ENCODE results near the gene SEMA6A. TPM values are rescaled to one million over a fixed set of nuclear protein-coding genes. Genes with fewer than 3 reads are reported as not detected.

The SEMA6A gene
- total RNA-seq, 1 donor from 2014 or later = 0.23 TPM

- H3K4me1 Mint-ChIP-seq (ENCODE audit: low read depth) = no peaks in the 10 kb centered on the region
- H3K27ac Mint-ChIP-seq = no peak overlapping the region
- intact Hi-C loops (cut with micrococcal nuclease) = no loop called here
- no peaks in the 10 kb centered on the region for H3K9me3 Mint-ChIP-seq
- H3K4me3 Mint-ChIP-seq = no peak overlapping the region
- no peak for DNase-seq (ENCODE audit: low spot score)
- no peaks in the 10 kb centered on the region for H3K36me3 Mint-ChIP-seq (ENCODE audit: low read depth)
- no peaks in the 10 kb centered on the region for H3K27me3 Mint-ChIP-seq (ENCODE audit: insufficient read depth)
Observed at GRCh38 chr5:116415182-116415581, 159.4 kb downstream of the SEMA6A start.

DNA sequence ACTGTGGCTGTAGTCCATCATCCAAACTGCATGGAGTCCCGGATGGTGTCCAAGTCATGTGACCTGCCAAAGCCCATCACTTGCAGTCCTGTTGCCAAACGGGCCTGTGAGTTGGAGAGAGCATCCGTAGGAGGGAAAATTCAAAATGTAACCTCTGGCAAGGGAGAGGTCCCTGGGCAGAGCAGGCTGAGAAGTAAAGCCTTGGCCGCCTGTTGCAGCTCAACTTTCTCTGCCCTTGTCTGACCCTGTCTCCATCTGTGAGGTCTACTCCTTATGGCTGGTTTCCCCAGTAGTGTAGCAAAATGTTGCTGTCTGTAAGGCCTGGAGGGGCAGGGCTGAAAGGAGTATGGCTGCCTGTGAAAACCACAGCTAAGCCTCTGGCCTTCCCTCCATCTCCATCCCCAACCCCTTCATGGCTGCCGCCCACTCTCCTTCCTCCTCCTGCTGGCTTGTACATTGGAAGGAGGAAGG is 163.5 kb downstream of the SEMA6A start:
- intact Hi-C loops (cut with micrococcal nuclease) = no loop called here
- H3K27me3 Mint-ChIP-seq (ENCODE audit: insufficient read depth) = no peaks in the 10 kb centered on the region
- H3K4me3 Mint-ChIP-seq = no peak overlapping the region
- H3K9me3 Mint-ChIP-seq = no peaks in the 10 kb centered on the region
- H3K4me1 Mint-ChIP-seq (ENCODE audit: low read depth) = no peaks in the 10 kb centered on the region
- no peak overlapping the region for H3K27ac Mint-ChIP-seq
- no peaks in the 10 kb centered on the region for H3K36me3 Mint-ChIP-seq (ENCODE audit: low read depth)
- no peak for DNase-seq (ENCODE audit: low spot score)

DNA sequence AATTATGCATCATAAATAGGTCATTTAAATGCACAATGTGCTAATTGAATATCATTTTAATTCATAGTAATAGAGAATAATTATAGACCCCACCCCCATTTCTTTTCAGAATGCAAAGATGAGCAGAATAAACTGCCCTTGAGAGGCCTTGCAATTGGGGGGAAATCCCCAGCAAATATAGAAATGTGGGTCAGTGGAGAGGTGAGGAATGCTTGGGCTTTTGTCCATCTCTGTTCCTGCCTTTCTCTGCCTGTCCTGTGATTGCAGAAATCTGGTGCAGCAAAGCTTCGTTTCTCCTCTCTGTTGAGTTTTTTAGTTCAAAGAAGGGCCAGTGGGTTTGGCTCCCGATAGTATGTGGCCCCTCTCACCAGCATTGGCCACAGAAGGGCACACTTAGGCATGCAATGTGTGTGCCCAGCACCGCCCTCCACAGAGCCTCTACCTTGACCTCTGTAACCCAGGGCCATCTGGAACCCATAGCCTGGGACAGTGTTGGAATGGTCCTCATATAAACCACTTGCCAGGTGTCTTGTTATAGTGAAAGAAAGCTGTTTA is 164.2 kb downstream of the SEMA6A start:
- Mint-ChIP-seq H3K36me3 (ENCODE audit: low read depth) (no peaks in the 10 kb centered on the region), H3K4me3 (no peak overlapping the region), H3K27ac (no peak overlapping the region), H3K4me1 (ENCODE audit: low read depth) (no peaks in the 10 kb centered on the region), H3K27me3 (ENCODE audit: insufficient read depth) (no peaks in the 10 kb centered on the region), H3K9me3 (no peaks in the 10 kb centered on the region)
- intact Hi-C loops (cut with micrococcal nuclease) = no loop called here
- no peak for DNase-seq (ENCODE audit: low spot score)

DNA sequence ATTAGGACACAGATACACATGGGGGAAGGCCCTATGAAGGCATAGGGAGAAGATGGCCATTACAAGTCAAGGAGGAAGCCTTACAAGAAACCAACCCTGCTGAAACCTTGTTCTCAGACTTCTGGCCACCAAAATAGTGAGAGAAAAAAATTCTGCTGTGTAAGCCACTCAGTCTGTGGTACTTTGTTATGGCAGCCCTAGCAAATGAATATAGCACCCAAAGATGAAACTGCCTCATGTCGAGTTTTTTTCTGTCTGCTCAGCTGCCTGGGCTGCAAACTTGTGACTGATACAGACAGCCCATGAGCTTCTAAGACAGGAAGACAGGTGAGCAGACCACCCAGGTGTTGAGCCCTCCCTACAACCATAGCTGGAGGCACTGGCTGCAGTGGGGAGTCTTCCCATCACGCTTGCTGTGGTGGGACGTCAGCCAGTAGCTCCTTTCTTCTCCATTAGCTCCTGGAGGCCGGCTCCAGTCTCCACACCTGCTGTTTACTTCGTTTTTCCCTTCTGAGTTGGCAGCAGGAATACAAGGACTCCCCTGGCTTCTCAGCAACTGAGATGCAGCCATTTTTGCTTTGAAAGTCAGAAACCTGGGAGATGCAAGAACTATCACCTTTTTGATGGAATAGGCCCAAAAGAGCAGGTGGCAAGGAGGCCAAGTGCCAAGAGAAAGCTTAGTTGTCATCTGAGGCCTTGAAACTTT is 164.9 kb downstream of the SEMA6A start:
- H3K27ac Mint-ChIP-seq = no peak overlapping the region
- intact Hi-C loops (cut with micrococcal nuclease) = no loop called here
- no peak for DNase-seq (ENCODE audit: low spot score)
- no peaks in the 10 kb centered on the region for H3K9me3 Mint-ChIP-seq
- no peaks in the 10 kb centered on the region for H3K27me3 Mint-ChIP-seq (ENCODE audit: insufficient read depth)
- H3K36me3 Mint-ChIP-seq (ENCODE audit: low read depth) = no peaks in the 10 kb centered on the region
- H3K4me1 Mint-ChIP-seq (ENCODE audit: low read depth) = no peaks in the 10 kb centered on the region
- no peak overlapping the region for H3K4me3 Mint-ChIP-seq

DNA sequence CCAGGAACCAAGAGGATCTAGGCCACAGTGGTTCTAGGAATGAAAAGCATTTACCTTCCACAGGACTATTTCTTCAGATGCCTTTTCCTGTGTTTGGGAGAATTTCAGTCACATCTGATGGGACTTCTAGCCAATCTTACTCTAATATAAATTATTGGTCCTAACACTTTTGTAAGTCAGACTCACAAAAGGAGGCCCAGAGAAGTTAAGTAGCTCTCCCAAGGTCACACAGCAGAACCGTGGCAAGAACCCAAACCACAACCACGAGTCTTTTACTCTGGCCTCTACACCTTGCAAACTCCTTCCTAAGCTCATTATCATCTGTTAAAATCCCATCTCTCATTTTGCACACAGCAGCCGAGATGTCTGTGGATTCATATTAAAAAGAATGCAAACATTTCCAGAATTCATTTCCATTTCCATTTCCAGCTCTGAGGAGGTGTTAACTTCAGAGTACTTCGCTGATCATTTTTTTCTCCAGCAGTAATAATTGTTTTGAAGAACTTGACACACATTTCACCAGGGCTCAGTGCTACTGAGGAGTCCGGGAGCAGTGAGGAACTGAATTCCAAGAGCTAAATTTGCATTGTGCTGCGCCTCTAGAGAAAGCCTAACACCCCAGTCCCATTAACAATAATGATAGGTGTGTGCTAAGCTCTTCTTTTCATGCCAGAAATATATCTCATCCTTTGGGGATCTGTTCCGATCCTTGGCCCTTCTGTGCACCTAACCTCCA is 168.1 kb downstream of the SEMA6A start:
- H3K27me3 Mint-ChIP-seq (ENCODE audit: insufficient read depth) = no peaks in the 10 kb centered on the region
- intact Hi-C loops (cut with micrococcal nuclease) = no loop called here
- H3K27ac Mint-ChIP-seq = no peak overlapping the region
- no peaks in the 10 kb centered on the region for H3K9me3 Mint-ChIP-seq
- no peaks in the 10 kb centered on the region for H3K4me1 Mint-ChIP-seq (ENCODE audit: low read depth)
- no peak for DNase-seq (ENCODE audit: low spot score)
- no peaks in the 10 kb centered on the region for H3K36me3 Mint-ChIP-seq (ENCODE audit: low read depth)
- no peak overlapping the region for H3K4me3 Mint-ChIP-seq

DNA sequence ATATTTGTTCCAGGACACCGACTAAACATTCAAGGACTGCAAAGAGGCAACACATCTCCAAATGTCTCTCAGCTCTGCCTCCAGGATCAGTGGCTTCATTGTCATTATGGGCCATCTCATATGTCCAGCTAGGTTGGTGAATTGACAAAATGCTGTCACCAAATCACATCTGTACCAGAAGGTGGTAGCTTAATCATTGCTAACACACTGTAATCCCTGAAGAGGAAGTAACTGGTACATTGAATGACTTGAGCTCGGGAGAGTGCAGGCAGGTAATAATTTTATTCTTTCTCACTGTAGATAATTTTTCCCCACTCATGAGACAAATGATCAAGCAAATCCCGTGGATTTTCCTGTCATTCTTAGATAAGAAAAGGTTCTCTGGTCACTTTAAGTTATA is 169.8 kb downstream of the SEMA6A start:
- Mint-ChIP-seq H3K36me3 (ENCODE audit: low read depth) (no peaks in the 10 kb centered on the region), H3K4me3 (no peak overlapping the region), H3K4me1 (ENCODE audit: low read depth) (no peaks in the 10 kb centered on the region), H3K9me3 (no peaks in the 10 kb centered on the region), H3K27ac (no peak overlapping the region), H3K27me3 (ENCODE audit: insufficient read depth) (no peaks in the 10 kb centered on the region)
- DNase-seq (ENCODE audit: low spot score) = no peak
- intact Hi-C loops (cut with micrococcal nuclease) = no loop called here

GRCh38 chr5:116404016-116404415 is 170.6 kb downstream of the SEMA6A start:
- no peaks in the 10 kb centered on the region for H3K36me3 Mint-ChIP-seq (ENCODE audit: low read depth)
- no peak for DNase-seq (ENCODE audit: low spot score)
- H3K27ac Mint-ChIP-seq = no peak overlapping the region
- H3K9me3 Mint-ChIP-seq = no peaks in the 10 kb centered on the region
- no peaks in the 10 kb centered on the region for H3K27me3 Mint-ChIP-seq (ENCODE audit: insufficient read depth)
- no peak overlapping the region for H3K4me3 Mint-ChIP-seq
- H3K4me1 Mint-ChIP-seq (ENCODE audit: low read depth) = no peaks in the 10 kb centered on the region
- intact Hi-C loops (cut with micrococcal nuclease) = no loop called here

DNA sequence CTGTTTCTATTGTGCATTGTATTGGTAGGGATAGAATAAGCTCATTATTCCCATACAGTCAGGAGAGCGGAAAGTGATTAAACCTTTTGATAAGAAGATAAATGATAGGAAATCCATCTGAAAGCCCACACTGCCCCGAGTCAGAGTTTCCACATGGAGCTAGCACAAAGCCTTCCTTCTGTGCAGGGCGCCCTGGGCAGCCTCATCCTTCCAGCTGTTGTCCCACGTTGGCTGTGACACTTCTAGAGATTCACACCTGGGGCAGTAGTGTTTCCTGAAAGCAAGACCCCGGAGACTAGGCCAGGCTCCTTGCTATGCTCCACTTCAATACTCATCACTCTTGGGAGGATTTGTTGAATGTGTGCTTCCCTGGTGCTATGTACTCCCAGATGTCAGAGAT is 172.4 kb downstream of the SEMA6A start:
- no peak overlapping the region for H3K27ac Mint-ChIP-seq
- H3K4me1 Mint-ChIP-seq (ENCODE audit: low read depth) = no peaks in the 10 kb centered on the region
- H3K27me3 Mint-ChIP-seq (ENCODE audit: insufficient read depth) = no peaks in the 10 kb centered on the region
- no peak overlapping the region for H3K4me3 Mint-ChIP-seq
- DNase-seq (ENCODE audit: low spot score) = no peak
- H3K9me3 Mint-ChIP-seq = no peaks in the 10 kb centered on the region
- intact Hi-C loops (cut with micrococcal nuclease) = no loop called here
- H3K36me3 Mint-ChIP-seq (ENCODE audit: low read depth) = no peaks in the 10 kb centered on the region

- H3K4me1 Mint-ChIP-seq (ENCODE audit: low read depth) = no peaks in the 10 kb centered on the region
- no peak overlapping the region for H3K4me3 Mint-ChIP-seq
- intact Hi-C loops (cut with micrococcal nuclease) = no loop called here
- DNase-seq (ENCODE audit: low spot score) = no peak
- H3K9me3 Mint-ChIP-seq = no peaks in the 10 kb centered on the region
- H3K27me3 Mint-ChIP-seq (ENCODE audit: insufficient read depth) = no peaks in the 10 kb centered on the region
- H3K36me3 Mint-ChIP-seq (ENCODE audit: low read depth) = no peaks in the 10 kb centered on the region
- no peak overlapping the region for H3K27ac Mint-ChIP-seq
Observed at GRCh38 chr5:116401576-116401975, 173.0 kb downstream of the SEMA6A start.

GRCh38 chr5:116396476-116397099 is 178.0 kb downstream of the SEMA6A start:
- H3K4me1 Mint-ChIP-seq (ENCODE audit: low read depth) = no peaks in the 10 kb centered on the region
- H3K27ac Mint-ChIP-seq = no peak overlapping the region
- H3K36me3 Mint-ChIP-seq (ENCODE audit: low read depth) = no peaks in the 10 kb centered on the region
- intact Hi-C loops (cut with micrococcal nuclease) = no loop called here
- H3K27me3 Mint-ChIP-seq (ENCODE audit: insufficient read depth) = no peaks in the 10 kb centered on the region
- no peak for DNase-seq (ENCODE audit: low spot score)
- no peak overlapping the region for H3K4me3 Mint-ChIP-seq
- H3K9me3 Mint-ChIP-seq = no peaks in the 10 kb centered on the region

DNA sequence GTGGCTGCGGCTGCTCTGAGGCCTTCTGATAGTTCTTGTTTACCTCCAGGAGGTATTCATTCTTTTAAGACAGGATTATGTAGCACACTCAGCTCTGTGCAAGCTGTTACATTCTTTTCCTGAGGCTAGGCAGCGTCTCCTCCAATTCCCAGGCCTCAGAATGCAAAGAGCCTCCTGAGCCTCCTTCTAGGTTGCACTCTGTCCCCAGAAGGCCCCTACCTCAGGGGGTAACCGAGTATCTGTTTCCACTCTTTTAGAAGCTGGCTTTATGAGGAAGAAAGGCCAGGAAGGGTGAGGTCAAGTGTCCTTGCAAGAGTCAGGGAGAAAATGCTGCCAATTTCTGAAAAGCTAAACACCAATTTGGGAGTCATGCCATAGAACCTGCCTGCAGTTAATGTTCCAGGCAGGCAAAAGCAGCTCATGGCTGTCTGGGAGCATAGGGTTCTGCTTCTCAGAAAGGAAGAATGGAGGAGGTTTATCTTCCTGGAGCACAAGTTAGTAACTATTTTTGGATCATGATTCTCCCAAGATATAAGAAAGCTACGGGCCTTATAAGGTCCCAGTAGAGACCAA is 178.9 kb downstream of the SEMA6A start:
- Mint-ChIP-seq H3K4me3 (no peak overlapping the region), H3K4me1 (ENCODE audit: low read depth) (no peaks in the 10 kb centered on the region), H3K9me3 (peaks cover 4% of the 10 kb centered on the region), H3K27ac (no peak overlapping the region), H3K36me3 (ENCODE audit: low read depth) (no peaks in the 10 kb centered on the region), H3K27me3 (ENCODE audit: insufficient read depth) (no peaks in the 10 kb centered on the region)
- no peak for DNase-seq (ENCODE audit: low spot score)
- intact Hi-C loops (cut with micrococcal nuclease) = no loop called here

DNA sequence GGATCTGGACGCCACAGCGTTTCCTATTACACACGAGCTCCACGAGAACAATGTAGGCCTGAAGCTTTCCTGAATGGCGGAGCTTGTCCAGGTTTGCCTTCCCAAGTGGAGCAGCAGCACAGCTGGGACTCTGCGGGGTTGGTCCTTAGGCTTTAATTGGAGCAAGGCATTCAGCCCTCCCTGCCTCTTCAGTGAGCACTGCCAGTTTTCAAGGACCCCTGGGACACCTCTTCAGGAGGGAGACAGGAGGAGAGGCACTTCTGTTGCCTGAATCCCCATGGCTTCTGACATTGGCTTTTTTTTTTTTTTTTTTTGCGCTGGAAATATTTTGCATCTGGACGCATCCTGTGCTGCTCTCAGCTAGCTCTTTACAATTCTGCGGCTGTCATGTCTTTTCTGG is 179.4 kb downstream of the SEMA6A start:
- H3K4me1 Mint-ChIP-seq (ENCODE audit: low read depth) = no peaks in the 10 kb centered on the region
- peaks cover 4% of the 10 kb centered on the region for H3K9me3 Mint-ChIP-seq
- intact Hi-C loops (cut with micrococcal nuclease) = no loop called here
- no peak overlapping the region for H3K27ac Mint-ChIP-seq
- no peaks in the 10 kb centered on the region for H3K27me3 Mint-ChIP-seq (ENCODE audit: insufficient read depth)
- DNase-seq (ENCODE audit: low spot score) = no peak
- no peaks in the 10 kb centered on the region for H3K36me3 Mint-ChIP-seq (ENCODE audit: low read depth)
- no peak overlapping the region for H3K4me3 Mint-ChIP-seq
